BLaER1 (cell line): ENCODE measurements around the gene RAPSN.

Source experiments
- H3K27ac ChIP-seq: shearing (Covaris generic); formaldehyde crosslinking; 2 replicates; pipeline ENCODE4 v1.8.1; 2022
- H3K27me3 ChIP-seq: shearing (Covaris generic); formaldehyde crosslinking; 2 replicates; pipeline ENCODE4 v1.8.1; 2022
- H3K36me3 ChIP-seq: shearing (Covaris generic); formaldehyde crosslinking; 2 replicates; pipeline ENCODE4 v1.8.1; 2022
- H3K4me1 ChIP-seq: shearing (Covaris generic); formaldehyde crosslinking; 2 replicates; pipeline ENCODE4 v1.8.1; 2022
- H3K4me2 ChIP-seq: shearing (Covaris generic); formaldehyde crosslinking; 2 replicates; pipeline ENCODE4 v1.8.1; 2022
- H3K4me3 ChIP-seq: shearing (Covaris generic); formaldehyde crosslinking; 2 replicates; pipeline ENCODE4 v1.8.1; 2022
- H3K9ac ChIP-seq: shearing (Covaris generic); formaldehyde crosslinking; 2 replicates; pipeline ENCODE4 v1.8.1; 2022
- H3K9me3 ChIP-seq: shearing (Covaris generic); formaldehyde crosslinking; 2 replicates; pipeline ENCODE4 v1.8.1; 2022
- H4K20me1 ChIP-seq: shearing (Covaris generic); formaldehyde crosslinking; 2 replicates; pipeline ENCODE4 v1.8.1; 2022
- Cebpa-rat ChIP-seq: shearing (Covaris generic); IDR thresholded peaks from 2 replicates; pipeline ENCODE4 v1.8.1; 2022

Gene RAPSN

GRCh38 chr11:47418454-47419259, 30.3 kb downstream of the RAPSN start:
- Histone ChIP-seq H3K4me2 (no peak overlapping the region), H3K9ac (no peak overlapping the region), H3K9me3 (no peaks in the 10 kb centered on the region), H3K27me3 (no peaks in the 10 kb centered on the region), H3K4me1 (peaks cover 24% of the 10 kb centered on the region), H3K4me3 (no peak overlapping the region), H4K20me1 (peaks cover 32% of the 10 kb centered on the region), H3K36me3 (peaks cover 91% of the 10 kb centered on the region), H3K27ac (no peak overlapping the region)
- no peak for TF ChIP-seq Cebpa-rat

DNA sequence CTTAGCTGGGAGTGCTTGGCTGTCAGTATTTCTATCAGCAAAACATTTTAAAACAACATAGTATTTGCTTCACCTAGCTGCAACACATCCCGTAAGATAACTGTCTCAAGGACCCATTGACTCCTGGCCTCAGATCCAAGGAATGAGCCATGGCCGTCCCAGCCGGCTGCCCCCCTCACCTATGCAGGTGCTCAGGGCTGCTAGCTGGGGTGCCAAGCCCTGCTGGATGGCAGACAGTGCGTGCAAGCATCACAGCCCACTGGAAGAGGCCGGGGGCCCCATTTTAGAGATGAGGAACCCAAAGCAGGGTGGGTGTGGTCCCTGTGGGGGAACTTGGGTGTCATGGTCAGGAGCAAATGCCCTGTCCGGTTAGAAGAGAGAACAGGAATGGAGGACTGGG, 31.2 kb downstream of the RAPSN start:
- TF ChIP-seq Cebpa-rat, result no peak
- no peak overlapping the region for H3K4me3 ChIP-seq
- no peak overlapping the region for H3K9ac ChIP-seq
- H3K4me1 ChIP-seq, result peaks cover 30% of the 10 kb centered on the region
- peaks cover 91% of the 10 kb centered on the region for H3K36me3 ChIP-seq
- H3K9me3 ChIP-seq, result no peaks in the 10 kb centered on the region
- peaks cover 36% of the 10 kb centered on the region for H4K20me1 ChIP-seq
- no peak overlapping the region for H3K27ac ChIP-seq
- H3K27me3 ChIP-seq, result no peaks in the 10 kb centered on the region
- no peak overlapping the region for H3K4me2 ChIP-seq

DNA sequence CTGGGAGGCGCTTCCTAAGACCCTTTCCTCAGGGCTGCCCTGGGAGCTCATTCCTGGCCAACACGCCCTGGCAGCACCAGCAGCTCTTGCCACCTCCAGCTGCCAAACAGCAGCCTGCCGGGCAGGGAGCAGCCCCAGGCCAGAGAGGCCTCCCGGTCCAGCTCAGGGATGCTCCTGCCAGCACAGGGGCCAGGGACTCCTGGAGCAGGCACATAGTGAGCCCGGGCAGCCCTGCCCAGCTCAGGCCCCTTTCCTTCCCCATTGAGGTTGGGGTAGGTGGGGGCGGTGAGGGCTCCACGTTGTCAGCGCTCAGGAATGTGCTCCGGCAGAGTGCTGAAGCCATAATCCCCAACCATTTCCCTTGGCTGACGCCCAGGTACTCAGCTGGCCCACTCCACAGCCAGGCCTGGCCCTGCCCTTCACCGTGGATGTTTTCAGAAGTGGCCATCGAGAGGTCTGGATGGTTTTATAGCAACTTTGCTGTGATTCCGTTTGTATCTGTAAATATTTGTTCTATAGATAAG, 32.9 kb downstream of the RAPSN start:
- Histone ChIP-seq H3K4me2 (no peak overlapping the region), H3K9ac (no peak overlapping the region), H3K4me1 (peaks cover 32% of the 10 kb centered on the region), H3K9me3 (no peaks in the 10 kb centered on the region), H3K36me3 (peaks cover 83% of the 10 kb centered on the region), H3K27ac (peak overlapping the region; percentile 48), H4K20me1 (peaks cover 36% of the 10 kb centered on the region), H3K27me3 (no peaks in the 10 kb centered on the region), H3K4me3 (no peak overlapping the region)
- no peak for TF ChIP-seq Cebpa-rat

- no peaks in the 10 kb centered on the region for H3K9me3 ChIP-seq
- no peak for TF ChIP-seq Cebpa-rat
- H3K9ac ChIP-seq, result peak overlapping the region; percentile 41; the same call in 1 of the 2 replicates
- H3K4me1 ChIP-seq, result peaks cover 39% of the 10 kb centered on the region
- peak overlapping the region; percentile 48 for H3K27ac ChIP-seq
- H4K20me1 ChIP-seq, result peaks cover 36% of the 10 kb centered on the region
- H3K4me3 ChIP-seq, result no peak overlapping the region
- no peaks in the 10 kb centered on the region for H3K27me3 ChIP-seq
- peaks cover 76% of the 10 kb centered on the region for H3K36me3 ChIP-seq
- H3K4me2 ChIP-seq, result peak overlapping the region; percentile 83
These were observed 33.7 kb downstream of the RAPSN start for GRCh38 chr11:47415091-47415854.

DNA sequence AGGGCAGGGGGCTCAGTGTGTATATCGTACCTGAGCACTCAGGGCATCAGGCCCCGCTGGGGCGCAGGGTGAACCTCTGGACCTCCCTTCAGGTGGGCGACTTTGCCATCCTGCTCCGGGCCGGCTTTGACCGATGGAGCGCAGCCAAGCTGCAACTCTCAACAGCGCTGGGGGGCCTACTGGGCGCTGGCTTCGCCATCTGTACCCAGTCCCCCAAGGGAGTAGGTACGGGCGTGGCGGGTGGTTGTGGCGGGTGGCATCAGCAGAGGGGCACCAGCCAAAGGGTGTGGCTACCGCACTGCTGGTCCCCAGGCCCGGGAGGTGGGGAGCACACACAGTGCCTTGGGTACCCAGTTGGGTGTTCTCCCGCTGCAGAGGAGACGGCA, 34.3 kb downstream of the RAPSN start:
- peak overlapping the region; percentile 41; the same call in 1 of the 2 replicates for H3K9ac ChIP-seq
- TF ChIP-seq Cebpa-rat, result no peak
- H4K20me1 ChIP-seq, result peaks cover 36% of the 10 kb centered on the region
- H3K27me3 ChIP-seq, result no peaks in the 10 kb centered on the region
- peaks cover 70% of the 10 kb centered on the region for H3K36me3 ChIP-seq
- H3K27ac ChIP-seq, result peak overlapping the region; percentile 48
- peak overlapping the region; percentile 83 for H3K4me2 ChIP-seq
- no peak overlapping the region for H3K4me3 ChIP-seq
- peaks cover 45% of the 10 kb centered on the region for H3K4me1 ChIP-seq
- H3K9me3 ChIP-seq, result no peaks in the 10 kb centered on the region

DNA sequence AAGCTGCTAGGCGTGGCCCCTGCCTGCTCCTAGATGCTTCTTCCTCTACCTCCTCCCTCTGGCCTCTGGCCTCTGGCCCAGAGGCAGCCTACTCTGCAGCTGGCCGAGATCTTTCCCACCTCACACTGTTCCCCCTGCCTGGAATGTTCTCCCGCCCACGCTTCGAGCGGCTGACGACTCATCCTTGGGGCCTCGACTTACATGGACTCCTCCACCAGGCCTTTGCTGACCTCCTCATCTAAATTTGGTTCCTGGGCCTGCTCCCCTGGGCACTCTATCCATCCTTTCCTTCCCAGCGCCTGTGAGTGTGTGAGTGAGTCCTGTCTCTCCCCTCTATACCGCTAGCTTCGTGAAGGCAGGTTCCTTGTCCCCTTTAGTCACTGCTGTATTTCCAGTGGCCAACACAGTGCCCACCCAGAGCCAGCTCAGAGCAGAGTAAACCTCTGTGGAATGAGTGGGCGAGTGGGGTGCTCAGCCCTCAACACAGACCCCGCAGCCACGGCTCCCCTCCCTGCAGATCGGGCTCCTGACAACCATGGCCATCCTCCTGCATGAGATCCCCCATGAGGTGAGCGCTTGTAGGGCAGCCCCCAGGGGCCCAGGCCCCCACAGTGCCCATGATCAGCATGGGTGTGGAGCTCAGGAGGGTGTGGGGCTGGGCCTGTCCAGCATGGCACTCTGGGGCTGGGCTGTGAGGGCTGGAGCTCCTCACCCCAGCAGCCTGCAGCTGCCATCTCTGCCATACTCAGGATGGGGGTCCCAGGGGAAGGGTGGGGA, 34.8 kb downstream of the RAPSN start:
- H4K20me1 ChIP-seq, result peaks cover 36% of the 10 kb centered on the region
- peak overlapping the region; percentile 48 for H3K27ac ChIP-seq
- no peak overlapping the region for H3K4me3 ChIP-seq
- peaks cover 51% of the 10 kb centered on the region for H3K4me1 ChIP-seq
- H3K9me3 ChIP-seq, result no peaks in the 10 kb centered on the region
- peaks cover 64% of the 10 kb centered on the region for H3K36me3 ChIP-seq
- no peak for TF ChIP-seq Cebpa-rat
- peak overlapping the region; percentile 41 for H3K9ac ChIP-seq
- peak overlapping the region; percentile 83 for H3K4me2 ChIP-seq
- no peaks in the 10 kb centered on the region for H3K27me3 ChIP-seq

- peak overlapping the region; percentile 48; the same call in 1 of the 2 replicates for H3K27ac ChIP-seq
- peaks cover 57% of the 10 kb centered on the region for H3K36me3 ChIP-seq
- H3K4me3 ChIP-seq, result no peak overlapping the region
- TF ChIP-seq Cebpa-rat, result no peak
- peaks cover 36% of the 10 kb centered on the region for H4K20me1 ChIP-seq
- H3K27me3 ChIP-seq, result no peaks in the 10 kb centered on the region
- H3K4me2 ChIP-seq, result peak overlapping the region; percentile 83
- H3K9ac ChIP-seq, result 0 out of 2 replicates have a peak overlapping the region, but pooled peaks have one; percentile 41
- no peaks in the 10 kb centered on the region for H3K9me3 ChIP-seq
- H3K4me1 ChIP-seq, result peaks cover 56% of the 10 kb centered on the region
These were observed 35.6 kb downstream of the RAPSN start for GRCh38 chr11:47413351-47413750.

DNA sequence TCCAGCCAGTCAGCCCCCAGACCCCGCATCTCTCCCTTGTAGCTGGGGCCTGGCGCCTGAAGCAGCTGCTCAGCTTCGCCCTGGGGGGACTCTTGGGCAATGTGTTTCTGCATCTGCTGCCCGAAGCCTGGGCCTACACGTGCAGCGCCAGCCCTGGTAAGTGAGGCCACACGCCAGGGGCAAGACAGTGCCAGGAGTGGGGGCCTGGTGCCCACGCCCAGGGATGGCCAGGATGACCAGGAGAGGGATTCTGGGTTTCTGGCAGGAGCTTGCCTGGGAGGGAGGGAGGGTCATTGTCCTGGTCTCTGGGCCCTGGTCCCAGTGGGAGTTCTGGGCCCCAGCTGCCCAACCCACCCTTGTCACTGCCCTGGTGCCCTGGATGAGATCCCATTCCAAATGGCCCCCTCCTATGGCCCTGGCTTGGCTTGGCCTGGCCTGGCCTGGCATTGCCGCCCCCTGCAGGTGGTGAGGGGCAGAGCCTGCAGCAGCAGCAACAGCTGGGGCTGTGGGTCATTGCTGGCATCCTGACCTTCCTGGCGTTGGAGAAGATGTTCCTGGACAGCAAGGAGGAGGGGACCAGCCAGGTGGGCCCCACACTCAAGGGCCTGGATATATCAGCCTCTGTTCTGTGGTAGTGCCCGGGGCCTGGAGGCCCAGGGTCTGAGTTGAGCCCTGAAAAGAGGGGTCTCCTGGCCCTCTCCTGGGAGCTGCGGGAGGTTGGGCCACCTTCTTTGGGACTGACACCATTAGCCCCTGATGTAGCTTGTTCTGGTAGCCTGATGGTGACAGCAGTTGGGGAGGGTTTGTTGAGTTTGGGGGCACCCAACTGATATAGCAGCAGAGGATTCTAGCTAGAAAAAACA, 36.8 kb downstream of the RAPSN start:
- TF ChIP-seq Cebpa-rat, result no peak
- Histone ChIP-seq H3K27me3 (no peaks in the 10 kb centered on the region), H3K4me1 (peaks cover 63% of the 10 kb centered on the region), H3K9ac (no peak overlapping the region), H3K9me3 (no peaks in the 10 kb centered on the region), H3K4me3 (no peak overlapping the region), H3K27ac (no peak overlapping the region), H3K4me2 (no peak overlapping the region), H3K36me3 (peaks cover 44% of the 10 kb centered on the region), H4K20me1 (peaks cover 32% of the 10 kb centered on the region)
